ENCODE measurements around the gene PDXK. TPM values are rescaled to one million over a fixed set of nuclear protein-coding genes. Genes with fewer than 3 reads are reported as not detected.

The PDXK gene
- polyA plus RNA-seq, 4 donors: 66.1 to 95.8 (median 78.7) TPM

DNA sequence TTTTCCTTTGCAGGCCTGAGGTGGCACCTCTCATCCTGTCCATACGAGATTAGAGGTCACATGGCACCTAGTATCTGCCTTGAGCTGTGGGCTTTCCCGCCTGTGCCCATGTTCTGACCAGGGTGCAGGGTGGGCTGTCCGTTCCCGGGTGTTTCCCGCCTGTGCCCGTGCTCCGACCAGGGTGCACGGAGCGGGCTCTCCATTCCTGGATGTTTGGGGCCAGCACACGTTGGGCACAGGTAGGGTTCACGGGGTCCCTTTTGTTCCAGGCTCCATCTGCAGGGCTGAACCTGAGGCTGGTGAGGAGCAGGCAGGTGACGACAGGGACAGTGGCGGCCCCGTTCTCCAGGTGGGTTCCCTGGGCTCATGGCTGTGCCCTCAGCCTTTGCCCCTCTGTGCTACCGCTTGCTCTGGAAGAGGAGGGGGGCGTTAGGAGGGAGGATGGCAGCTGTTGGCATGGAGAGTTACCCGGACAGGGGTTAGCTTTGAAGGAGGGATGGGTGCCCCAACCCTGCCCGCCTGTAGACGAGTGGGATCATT lies 80.4 kb downstream of the PDXK start:
- no peak for DNase-seq (ENCODE audit: low read depth in 4 of 4, low spot score in 2 of 4)

DNA sequence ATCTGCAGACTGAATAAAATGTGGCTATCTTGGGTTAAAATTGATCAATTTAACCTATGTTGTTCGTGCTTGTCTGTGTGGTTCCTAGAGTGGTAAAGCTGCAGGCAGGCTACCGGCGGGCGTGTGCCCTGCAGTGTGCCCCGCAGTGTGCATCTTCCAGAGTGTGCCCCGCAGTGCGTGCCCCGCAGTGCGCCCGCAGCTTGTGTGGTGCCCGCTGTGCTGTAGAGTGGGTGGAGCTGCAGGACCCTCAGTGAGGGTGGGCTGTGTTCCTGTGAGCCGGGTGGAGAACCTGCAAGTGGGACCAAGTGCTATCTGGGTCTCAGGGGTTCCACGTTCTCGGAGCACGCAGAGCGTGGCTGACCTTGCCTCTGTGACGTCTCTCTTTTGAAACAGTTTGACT lies 81.2 kb downstream of the PDXK start:
- DNase-seq (ENCODE audit: low read depth in 4 of 4, low spot score in 2 of 4): no peak

DNA sequence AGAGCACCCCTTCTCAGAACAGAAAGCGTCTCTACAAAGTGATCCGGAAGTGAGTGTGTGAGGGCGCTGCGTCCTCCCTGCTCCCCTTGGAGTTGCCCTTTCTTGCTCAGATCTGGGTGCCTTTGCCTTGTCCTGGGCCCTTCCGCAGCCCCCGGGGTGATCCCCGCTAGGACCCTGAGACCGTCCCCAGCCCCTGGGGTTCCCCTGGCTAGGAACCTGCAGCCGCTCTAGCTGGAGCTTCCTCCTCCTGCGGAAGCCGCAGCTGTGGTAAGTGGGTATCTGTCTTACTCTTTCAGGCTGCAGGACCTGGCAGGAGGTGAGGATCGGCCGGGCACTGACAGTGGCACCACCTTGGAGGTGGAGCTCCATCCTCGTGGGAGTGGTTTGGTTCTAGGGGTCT lies 81.6 kb downstream of the PDXK start:
- no peak for DNase-seq (ENCODE audit: low read depth in 4 of 4, low spot score in 2 of 4)

DNA sequence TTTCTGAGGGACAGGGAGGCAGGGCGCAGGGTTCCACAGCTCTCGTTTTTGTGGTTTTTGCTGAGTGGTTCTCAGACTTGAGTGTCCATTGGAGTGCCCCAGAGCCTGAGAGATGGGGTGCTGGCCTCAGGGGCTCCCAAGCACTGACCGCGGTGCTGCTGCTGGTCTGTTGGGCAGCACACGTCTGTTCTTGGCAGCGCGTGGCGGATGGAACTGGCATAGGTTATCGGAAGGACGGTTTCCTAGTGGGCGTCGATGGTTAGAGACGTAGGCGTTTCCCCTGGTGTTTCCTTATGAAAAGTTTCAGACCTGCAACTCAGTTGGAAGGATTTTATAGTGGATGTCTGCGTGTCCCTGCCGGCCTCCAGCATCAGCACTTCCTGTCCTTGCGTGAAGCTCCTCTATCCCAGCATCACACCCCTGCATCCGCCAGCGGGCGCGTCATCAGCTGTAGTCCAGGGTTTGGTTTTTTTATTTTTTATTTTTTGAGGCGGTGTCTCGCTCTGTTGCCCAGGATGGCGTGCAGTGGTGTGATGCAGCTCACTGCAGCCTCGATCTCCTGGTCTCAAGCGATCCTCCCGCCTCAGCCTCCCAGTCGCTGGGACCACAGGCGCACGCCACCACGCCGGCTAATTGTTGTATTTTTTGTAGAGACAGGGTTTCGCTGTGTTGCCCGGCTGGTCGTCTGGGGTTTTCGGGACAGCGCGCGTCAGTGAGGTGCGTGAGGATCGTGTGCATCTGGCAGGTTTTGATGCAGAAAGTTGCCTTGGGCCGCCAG lies 82.3 kb downstream of the PDXK start:
- DNase-seq (ENCODE audit: low read depth in 4 of 4, low spot score in 2 of 4): no peak

DNA sequence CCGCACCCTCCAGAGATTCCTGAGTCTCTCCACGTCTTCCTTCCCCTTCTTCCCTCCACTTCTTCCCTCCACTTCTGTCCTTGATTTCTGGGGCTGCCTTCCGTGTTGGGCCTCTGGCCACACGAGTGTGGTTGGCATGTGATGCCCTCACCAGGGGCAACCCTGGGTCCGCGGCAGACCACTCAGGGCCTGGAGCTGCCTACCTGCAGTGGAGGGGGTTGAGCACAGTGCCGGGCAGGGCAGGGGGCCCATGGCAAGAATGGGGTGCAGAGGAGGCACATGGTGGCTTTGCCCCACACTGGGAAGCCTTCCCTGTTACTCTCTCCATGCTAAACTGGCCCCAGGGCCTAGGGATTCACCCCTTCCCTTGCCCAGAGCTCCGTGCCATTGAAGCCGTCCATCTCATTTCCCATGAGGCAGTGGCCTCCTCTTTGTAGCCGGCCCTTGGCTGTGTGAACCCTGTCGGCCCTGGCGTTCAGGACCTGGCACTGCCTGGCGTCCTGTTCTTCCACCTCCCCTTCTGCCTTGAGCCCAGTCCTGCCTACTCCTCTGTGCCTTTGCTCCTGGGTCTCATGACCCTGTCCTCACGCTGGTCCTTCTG lies 83.9 kb downstream of the PDXK start:
- no peak for DNase-seq (ENCODE audit: low read depth in 4 of 4, low spot score in 2 of 4)

DNA sequence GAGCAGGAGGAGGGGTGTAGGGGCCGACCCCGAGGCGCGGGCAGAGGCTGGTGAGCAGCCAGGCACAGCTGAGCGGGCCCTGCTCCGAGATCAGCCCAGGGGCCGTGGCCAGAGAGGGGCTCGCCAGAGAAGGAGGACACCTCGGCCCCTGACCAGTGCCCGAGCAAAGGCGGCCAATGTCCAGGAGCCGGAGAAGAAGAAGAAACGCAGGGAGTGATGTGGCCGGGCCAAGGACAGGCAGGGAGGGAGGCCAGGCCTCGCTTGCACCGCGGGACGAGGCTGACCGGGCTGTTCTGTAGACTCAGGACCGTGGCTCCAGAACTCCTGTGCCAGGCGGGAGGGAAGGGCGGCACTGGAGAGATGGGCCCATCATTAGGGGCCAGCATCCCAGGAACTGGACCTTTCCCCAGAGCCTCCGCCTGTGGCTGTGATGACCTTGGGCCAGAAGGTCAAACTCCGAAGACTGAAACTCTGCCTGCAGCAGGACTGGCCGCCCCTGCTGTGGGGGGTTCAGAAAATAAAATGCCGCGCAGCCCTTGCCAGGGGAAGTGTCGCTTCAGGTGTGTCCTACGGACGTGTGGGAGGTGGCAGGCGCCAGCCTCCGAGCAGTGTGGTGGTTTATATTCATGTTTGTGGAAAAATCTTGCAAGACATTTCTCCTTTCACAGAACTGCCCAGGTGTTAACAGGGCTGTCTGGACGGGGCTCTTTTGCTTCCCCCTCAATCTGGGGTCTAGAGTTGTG lies 84.8 kb downstream of the PDXK start:
- DNase-seq (ENCODE audit: low read depth in 4 of 4, low spot score in 2 of 4): no peak

DNA sequence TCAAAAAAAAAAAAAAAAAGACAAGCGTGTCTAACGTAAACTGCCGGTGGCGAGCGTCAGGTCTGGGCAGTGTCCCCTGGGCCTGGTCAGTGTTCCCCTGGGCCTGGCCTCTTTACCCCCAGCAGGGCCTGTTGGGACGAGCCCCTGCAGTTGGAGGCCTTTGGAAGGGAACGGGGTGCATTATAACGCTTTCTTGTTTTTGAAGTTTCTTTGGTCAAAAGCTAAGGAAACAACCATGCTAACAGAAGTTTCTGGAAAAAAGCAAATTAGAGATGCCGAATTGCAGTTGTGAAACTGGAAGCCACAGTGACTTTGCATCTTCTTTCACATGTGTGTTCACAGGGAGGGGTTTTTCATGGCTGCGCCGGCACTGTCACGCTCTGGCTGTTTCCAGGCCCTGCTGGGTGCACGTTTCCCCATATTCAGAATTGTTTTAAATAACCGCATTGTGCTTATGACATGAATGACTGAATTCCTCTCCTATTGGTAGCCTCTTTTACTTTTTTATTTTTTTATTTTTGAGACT lies 86.4 kb downstream of the PDXK start:
- no peak for DNase-seq (ENCODE audit: low read depth in 4 of 4, low spot score in 2 of 4)

DNA sequence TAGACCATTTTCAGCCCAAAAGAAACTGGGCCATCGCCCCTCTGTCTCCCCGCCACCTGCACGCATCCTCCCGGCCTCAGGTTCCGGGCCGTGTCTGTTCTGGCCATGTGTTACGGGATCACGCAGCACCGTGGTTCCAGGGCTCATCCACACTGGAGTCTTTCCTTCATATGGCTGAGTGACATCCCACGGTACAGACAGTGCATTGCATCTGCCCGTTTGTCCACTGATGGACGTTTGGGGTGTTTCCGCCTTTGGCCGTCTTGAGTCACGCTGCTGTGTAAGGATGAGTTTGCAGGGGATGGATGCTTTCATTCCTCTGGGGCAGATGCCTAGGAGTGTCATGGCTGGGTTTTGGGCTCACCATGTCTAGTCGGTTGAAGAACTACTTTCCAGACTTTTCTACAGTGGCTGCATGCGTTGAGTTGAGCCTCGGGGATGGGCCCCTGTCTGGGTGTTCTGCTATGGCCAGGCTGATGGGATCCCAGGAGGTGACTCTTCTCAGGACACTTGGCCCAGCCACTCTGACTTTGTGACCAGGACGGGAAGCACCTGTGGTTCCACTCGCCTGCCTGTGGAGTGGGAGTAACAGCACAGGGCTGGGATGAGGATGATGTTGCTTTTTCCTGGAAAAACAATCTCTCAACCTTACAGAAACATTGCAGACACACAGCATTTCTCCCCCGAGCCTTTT lies 87.2 kb downstream of the PDXK start:
- DNase-seq (ENCODE audit: low read depth in 4 of 4, low spot score in 2 of 4): no peak

DNA sequence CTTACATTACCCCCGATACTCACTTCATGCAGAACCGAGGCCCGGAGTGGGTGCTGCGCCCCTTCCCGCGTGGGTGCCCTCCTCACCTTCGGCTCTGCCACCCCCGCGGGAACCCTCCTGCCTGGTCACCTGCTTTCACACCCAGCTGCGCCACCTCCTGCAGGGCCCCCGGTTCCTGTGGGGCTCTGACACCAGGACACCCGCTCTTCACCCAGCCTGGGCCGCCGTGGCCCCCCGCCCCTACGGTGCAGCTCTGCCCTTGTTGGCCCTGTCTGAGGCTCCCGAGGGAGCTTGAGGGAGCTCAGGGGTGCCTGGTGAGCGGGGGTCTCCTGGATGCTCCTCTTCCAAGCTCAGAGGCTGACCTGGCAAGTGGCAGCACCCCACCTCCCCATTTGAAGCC lies 89.4 kb downstream of the PDXK start:
- no peak for DNase-seq (ENCODE audit: low read depth in 4 of 4, low spot score in 2 of 4)

DNA sequence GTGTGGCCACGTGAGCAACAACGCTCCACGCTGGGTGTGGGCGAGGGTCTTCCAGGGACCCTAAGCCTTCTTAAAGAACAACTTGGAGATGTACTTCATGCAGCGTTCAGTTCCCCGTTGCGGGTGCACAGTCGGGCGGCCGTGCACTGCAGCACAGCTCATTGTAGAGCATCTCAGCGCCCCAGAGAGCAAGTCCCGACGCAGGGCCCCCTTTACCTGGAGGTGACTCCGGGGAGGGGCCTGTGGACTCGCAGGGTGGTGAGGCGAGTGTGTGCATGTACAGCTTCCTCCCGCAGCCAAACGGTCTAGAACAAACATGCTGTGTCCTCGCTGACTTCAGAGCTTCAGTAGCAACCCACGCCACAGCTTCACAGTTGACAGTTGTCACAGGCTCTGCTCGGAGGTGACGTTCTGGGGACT lies 89.9 kb downstream of the PDXK start:
- no peak for DNase-seq (ENCODE audit: low read depth in 4 of 4, low spot score in 2 of 4)

DNA sequence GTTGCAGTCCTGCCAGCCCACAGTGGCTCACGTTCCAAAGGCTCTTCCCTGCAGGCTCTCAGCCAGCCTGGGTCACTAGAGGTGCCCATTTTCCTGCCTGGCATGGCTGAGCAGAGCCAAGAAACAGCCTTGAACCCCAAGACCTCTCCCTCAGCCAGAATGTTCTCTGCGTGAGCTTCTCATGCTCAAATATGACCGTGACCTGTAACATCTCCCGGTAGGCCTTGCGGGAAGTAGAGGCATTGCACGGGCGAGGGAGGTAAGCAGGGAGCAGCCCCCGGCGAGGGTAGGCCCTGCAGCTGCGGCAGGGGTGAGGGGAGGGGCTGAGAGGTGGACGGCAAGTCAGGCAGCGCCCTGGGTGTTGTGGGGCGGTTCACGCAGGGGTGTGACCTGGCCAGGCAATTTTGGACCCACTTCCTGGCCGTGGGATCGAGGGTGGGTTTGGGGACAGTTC lies 90.4 kb downstream of the PDXK start:
- no peak for DNase-seq (ENCODE audit: low read depth in 4 of 4, low spot score in 2 of 4)

DNA sequence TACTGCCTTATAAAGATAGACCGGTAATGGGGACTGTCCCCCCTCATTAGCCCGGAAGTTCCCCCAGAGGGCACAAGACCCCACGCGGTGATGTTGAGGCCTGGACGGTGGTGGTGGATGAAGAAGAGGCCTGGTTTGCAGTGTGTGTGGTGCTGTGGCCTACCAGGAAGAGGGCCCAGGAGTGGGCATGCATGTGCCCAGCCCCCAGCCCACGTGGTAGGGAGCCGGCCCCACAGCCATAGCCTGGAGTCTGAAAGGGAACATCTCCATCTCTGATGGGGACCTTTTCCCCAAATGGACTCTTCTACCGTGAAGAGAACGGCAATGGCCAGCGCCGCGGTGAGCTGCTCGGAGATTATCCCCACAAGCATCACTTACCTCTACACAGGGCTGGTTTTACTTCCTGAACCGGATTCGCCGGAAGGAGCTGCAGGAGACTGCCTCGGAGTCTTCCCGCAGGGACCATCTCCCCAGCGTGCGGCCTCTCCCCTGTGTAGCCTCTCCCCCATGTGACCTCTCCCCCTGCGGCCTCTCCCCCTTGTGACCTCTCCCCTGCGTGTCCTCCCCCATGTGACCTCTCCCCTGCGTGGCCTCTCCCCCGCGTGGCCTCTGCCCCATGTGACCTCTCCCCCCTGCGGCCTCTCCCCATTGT lies 91.0 kb downstream of the PDXK start:
- DNase-seq (ENCODE audit: low read depth in 4 of 4, low spot score in 2 of 4): no peak

DNA sequence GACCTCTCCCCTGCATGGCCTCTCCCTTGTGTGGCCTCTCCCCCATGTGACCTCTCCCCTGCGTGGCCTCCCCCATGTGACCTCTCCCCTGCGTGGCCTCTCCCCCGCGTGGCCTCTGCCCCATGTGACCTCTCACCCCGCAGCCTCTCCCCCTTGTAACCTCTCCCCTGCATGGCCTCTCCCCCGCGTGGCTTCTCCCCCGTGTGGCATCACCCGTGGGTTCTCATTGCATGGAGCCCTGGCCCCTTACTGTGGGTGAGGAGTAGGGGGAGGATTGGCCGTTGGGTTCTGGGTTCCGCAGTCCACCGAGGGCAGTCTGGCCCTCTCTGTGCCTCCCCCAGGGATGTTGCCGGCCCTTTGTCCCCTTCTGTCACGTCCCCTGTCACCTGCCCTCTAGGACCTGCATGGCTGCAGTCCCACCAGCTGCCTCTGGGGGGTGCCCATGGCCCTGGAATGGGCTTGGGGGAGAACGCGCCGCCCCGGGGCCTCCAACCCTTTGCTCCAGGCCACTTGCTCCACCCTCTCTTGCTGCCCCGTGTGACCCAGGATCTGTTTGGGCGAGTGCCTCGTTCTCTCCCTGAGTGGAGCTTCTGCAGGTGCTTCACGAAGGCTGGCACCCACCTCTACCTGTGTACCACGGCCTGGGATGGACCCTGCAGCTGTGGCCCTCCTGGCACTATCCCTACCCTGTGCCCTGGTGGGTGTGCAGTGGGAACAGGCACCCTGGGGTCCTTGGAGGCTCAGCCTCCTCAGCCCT lies 91.8 kb downstream of the PDXK start:
- DNase-seq (ENCODE audit: low read depth in 4 of 4, low spot score in 2 of 4): peak in 2 of 4 donors; percentile 34 to 46

DNA sequence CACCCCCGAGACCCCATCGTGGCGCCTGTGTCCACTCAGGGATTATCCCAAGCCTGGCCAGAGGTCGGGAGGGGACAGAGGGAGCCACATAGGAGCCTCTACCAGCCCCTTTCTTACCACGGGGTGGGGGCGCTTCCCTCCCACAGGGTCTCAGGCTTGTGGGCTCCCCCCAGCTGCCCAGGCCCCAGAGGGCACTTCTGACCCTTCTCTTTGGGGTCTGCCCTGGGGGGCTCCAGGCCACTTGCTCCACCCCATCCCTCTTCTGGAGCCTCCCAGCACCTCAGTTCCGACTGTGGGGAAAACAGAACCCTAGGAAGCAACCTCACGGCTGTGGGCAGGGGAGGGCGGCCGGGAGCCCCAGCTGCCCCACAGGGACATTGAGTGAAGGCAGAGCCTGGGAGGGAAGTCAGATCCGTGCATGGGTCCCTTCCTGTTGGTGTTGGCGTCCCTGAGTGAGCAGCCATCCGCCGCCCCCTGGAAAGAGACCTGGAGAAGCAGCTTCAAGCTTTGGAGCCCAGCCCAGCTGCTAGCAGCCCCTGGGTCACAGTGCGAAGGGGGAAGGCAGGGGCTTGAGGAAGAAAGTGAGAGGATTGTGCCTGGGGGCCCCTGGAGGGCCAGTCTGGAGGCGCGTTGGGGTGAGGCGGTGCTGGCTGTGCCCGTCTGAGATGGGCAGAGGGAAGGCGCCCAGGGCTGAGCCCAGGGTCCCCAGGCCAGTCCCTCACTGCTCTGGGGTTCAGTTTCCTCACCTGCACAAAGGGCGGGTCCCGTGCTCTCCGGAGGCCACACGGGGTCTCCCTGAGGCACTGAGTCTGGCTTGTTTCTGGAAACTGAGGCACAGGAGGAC lies 92.6 kb downstream of the PDXK start:
- DNase-seq (ENCODE audit: low read depth in 4 of 4, low spot score in 2 of 4): no peak
